ENCODE data around the gene RSPH9. TPM values are rescaled to one million over a fixed set of nuclear protein-coding genes. Genes with fewer than 3 reads are reported as not detected.
"Not testable (repeated sequence)": the region's sequence is repeated elsewhere in the genome, so short reads cannot be mapped to it uniquely, and the experiment has no call there.

Gene RSPH9
- total RNA-seq, 1 donor from 2014 or later: 0.30 TPM

- H4K20me1 ChIP-seq (ENCODE audit: insufficient read depth, low read length): no peaks in the 10 kb centered on the region
- H3K9me3 ChIP-seq (ENCODE audit: insufficient read depth, low read depth, low read length): peaks cover 4% of the 10 kb centered on the region
- H3K4me1 Mint-ChIP-seq (ENCODE audit: low read depth, unreplicated experiment): no peaks in the 10 kb centered on the region
- no peak overlapping the region for H2AFZ ChIP-seq (ENCODE audit: low read depth, low read length)
- H3K79me2 ChIP-seq (ENCODE audit: insufficient read depth, low read length): no peaks in the 10 kb centered on the region
- H3K36me3 Mint-ChIP-seq (ENCODE audit: low read depth, unreplicated experiment): peaks cover 12% of the 10 kb centered on the region
- peaks cover 10% of the 10 kb centered on the region for H3K9me3 Mint-ChIP-seq (ENCODE audit: unreplicated experiment)
- DNase-seq (ENCODE audit: low read depth) (no peak), FAIRE-seq (no peak)
- H3K4me3 ChIP-seq (ENCODE audit: insufficient read depth, low read depth, low read length): no peak overlapping the region
- H3K27ac ChIP-seq (ENCODE audit: low read depth, low read length): no peak overlapping the region
- H3K36me3 ChIP-seq (ENCODE audit: insufficient read depth, low read length): no peaks in the 10 kb centered on the region
- no peaks in the 10 kb centered on the region for H3K27me3 ChIP-seq (ENCODE audit: insufficient read depth, low read length)
- no peaks in the 10 kb centered on the region for H3K4me1 ChIP-seq (ENCODE audit: insufficient read depth, low read length)
- H3K4me3 Mint-ChIP-seq (ENCODE audit: unreplicated experiment): no peak overlapping the region
- H3K27ac Mint-ChIP-seq (ENCODE audit: unreplicated experiment): no peak overlapping the region
- TF ChIP-seq CTCF (IDR thresholded peaks at IDR 0.05; ENCODE audit: insufficient read depth, low read depth, low read length) (no peak), EZH2 (IDR thresholded peaks at IDR 0.05; ENCODE audit: insufficient read depth, low read length) (no peak)
- H3K27me3 Mint-ChIP-seq (ENCODE audit: low read depth, unreplicated experiment): no peaks in the 10 kb centered on the region
- H3K4me2 ChIP-seq (ENCODE audit: low read length): no peak overlapping the region
- H3K9ac ChIP-seq (ENCODE audit: low read length): no peak overlapping the region
These were observed 12.5 kb downstream of the RSPH9 start for GRCh38 chr6:43657221-43657802.

- Histone ChIP-seq H3K4me2 (ENCODE audit: low read length) (no peak overlapping the region), H3K4me1 (ENCODE audit: insufficient read depth, low read length) (no peaks in the 10 kb centered on the region), H3K36me3 (ENCODE audit: insufficient read depth, low read length) (no peaks in the 10 kb centered on the region), H3K9ac (ENCODE audit: low read length) (no peak overlapping the region), H4K20me1 (ENCODE audit: insufficient read depth, low read length) (no peaks in the 10 kb centered on the region), H3K27me3 (ENCODE audit: insufficient read depth, low read length) (no peaks in the 10 kb centered on the region), H3K79me2 (ENCODE audit: insufficient read depth, low read length) (no peaks in the 10 kb centered on the region), H3K9me3 (ENCODE audit: insufficient read depth, low read depth, low read length) (peaks cover 4% of the 10 kb centered on the region), H3K4me3 (ENCODE audit: insufficient read depth, low read depth, low read length) (no peak overlapping the region), H2AFZ (ENCODE audit: low read depth, low read length) (no peak overlapping the region), H3K27ac (ENCODE audit: low read depth, low read length) (no peak overlapping the region)
- TF ChIP-seq EZH2 (IDR thresholded peaks at IDR 0.05; ENCODE audit: insufficient read depth, low read length) (no peak), CTCF (IDR thresholded peaks at IDR 0.05; ENCODE audit: insufficient read depth, low read depth, low read length) (no peak)
- no peaks in the 10 kb centered on the region for H3K27me3 Mint-ChIP-seq (ENCODE audit: low read depth, unreplicated experiment)
- H3K4me3 Mint-ChIP-seq (ENCODE audit: unreplicated experiment): no peak overlapping the region
- peaks cover 10% of the 10 kb centered on the region for H3K9me3 Mint-ChIP-seq (ENCODE audit: unreplicated experiment)
- H3K4me1 Mint-ChIP-seq (ENCODE audit: low read depth, unreplicated experiment): no peaks in the 10 kb centered on the region
- H3K27ac Mint-ChIP-seq (ENCODE audit: unreplicated experiment): no peak overlapping the region
- DNase-seq (ENCODE audit: low read depth) (no peak), FAIRE-seq (no peak)
- peaks cover 12% of the 10 kb centered on the region for H3K36me3 Mint-ChIP-seq (ENCODE audit: low read depth, unreplicated experiment)
These were observed 13.3 kb downstream of the RSPH9 start for GRCh38 chr6:43658161-43658560.

GRCh38 chr6:43662948-43663347, 18.1 kb downstream of the RSPH9 start:
- H3K4me3 Mint-ChIP-seq (ENCODE audit: unreplicated experiment); H3K4me1 ChIP-seq (ENCODE audit: insufficient read depth, low read length); H3K36me3 ChIP-seq (ENCODE audit: insufficient read depth, low read length); H3K9ac ChIP-seq (ENCODE audit: low read length); H3K79me2 ChIP-seq (ENCODE audit: insufficient read depth, low read length); H3K9me3 ChIP-seq (ENCODE audit: insufficient read depth, low read depth, low read length); H2AFZ ChIP-seq (ENCODE audit: low read depth, low read length); H3K27ac Mint-ChIP-seq (ENCODE audit: unreplicated experiment); DNase-seq (ENCODE audit: low read depth); H3K4me1 Mint-ChIP-seq (ENCODE audit: low read depth, unreplicated experiment); H3K27me3 Mint-ChIP-seq (ENCODE audit: low read depth, unreplicated experiment); H3K27ac ChIP-seq (ENCODE audit: low read depth, low read length); H3K36me3 Mint-ChIP-seq (ENCODE audit: low read depth, unreplicated experiment); H4K20me1 ChIP-seq (ENCODE audit: insufficient read depth, low read length); FAIRE-seq; H3K4me2 ChIP-seq (ENCODE audit: low read length); H3K4me3 ChIP-seq (ENCODE audit: insufficient read depth, low read depth, low read length); H3K27me3 ChIP-seq (ENCODE audit: insufficient read depth, low read length): not testable (repeated sequence)
- H3K9me3 Mint-ChIP-seq (ENCODE audit: unreplicated experiment): peaks cover 10% of the 10 kb centered on the region
